ENCODE results near the gene KCNE1.
"Not testable (repeated sequence)": the region's sequence is repeated elsewhere in the genome, so short reads cannot be mapped to it uniquely, and the experiment has no call there.

The KCNE1 gene

GRCh38 chr21:34511787-34512455 lies at the start of gene KCNE1:
Gene KCNE1, minus strand, starts transcription at chr21:34512210. Its CDS starts 62,576 bp downstream, at chr21:34449634.
- no peak for DNase-seq (ENCODE audit: low read depth in 2 of 2)

DNA sequence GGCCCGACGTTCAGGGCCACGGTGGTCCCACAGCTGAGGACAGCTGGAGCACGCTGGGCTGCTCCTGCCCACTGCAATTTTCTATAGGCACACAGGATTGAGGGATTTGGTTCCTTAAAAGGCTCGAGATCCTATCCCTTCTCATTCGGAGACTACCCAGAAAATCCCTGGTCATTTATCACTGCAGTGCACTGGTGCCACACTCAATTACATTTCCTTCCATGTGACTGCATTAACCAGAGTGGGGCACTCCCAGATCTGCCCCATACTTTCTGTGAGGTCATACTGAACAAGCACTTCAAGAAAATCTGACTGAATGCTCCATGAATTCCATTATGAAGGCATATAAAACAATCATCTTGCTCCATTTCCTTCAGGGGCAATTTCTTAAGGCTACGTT lies 49.8 kb upstream of the KCNE1 start:
- DNase-seq (ENCODE audit: low read depth in 2 of 2) = no peak

DNA sequence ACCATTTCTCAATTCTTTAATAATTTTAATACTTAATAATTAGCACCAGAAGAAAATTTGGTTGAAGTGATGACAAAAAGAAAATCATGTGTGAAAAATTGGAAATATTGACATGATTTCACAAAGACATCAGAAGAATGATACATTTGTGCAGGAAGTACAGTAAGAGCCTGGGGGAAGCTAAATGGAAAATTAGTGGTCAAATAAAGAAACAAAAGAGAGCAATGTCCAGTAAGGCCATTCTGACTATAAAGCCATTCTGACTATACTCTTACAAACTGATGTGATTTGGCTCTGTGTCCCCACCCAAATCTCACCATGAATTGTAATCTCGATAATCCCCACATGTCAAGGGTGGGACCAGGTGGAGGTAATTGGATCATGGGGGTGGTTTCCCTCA lies 48.6 kb upstream of the KCNE1 start:
- no peak for DNase-seq (ENCODE audit: low read depth in 2 of 2)

GRCh38 chr21:34560021-34560420 lies 48.0 kb upstream of the KCNE1 start:
- no peak for DNase-seq (ENCODE audit: low read depth in 2 of 2)

DNA sequence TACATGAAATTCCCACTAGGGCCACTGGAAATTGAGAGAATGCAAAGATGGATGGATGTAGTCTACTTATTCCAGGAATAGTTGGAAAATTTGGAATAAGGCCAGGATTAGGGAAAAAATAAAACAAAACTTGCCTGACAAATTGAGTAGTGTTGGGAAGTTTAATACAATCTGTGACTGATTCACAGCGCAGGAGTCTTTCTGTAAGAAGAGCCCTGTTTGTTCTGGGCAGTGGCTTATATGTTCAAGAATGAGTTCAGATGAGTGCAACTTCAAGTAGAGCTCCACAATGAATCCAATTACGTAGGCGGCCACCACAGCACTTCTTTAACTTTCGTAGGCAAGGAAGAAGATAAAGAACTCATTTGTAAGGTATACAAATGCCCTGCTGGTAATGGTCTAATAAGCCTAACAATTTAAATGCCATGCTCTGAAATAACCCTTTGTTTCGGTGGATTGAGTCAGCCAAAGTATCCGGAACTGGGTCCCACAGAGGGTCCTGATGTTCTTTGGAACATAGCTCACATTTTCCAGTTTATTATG lies 47.1 kb upstream of the KCNE1 start:
- no peak for DNase-seq (ENCODE audit: low read depth in 2 of 2)

DNA sequence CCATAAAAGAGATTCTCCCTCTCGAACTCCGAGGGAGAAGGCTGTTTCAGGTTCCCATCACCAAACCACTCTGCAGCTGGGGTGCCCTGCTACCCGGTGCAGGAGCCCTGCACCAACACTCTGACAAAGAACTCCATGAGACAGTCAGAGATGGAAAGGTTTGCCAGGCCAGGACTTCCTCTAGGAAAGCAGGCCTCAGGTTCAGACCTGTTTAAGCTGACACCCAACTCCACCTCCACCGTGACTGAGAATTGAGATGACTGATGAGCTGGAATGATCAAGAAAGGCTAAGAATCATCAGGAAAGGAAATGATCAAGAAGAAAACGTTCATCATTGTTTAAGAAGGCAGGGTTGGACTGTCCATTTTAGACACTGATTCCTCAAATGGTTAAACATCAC lies 46.2 kb upstream of the KCNE1 start:
- DNase-seq (ENCODE audit: low read depth in 2 of 2) = no peak

- no peak for DNase-seq (ENCODE audit: low read depth in 2 of 2)
Measured at GRCh38 chr21:34557261-34557660, 45.3 kb upstream of the KCNE1 start.

DNA sequence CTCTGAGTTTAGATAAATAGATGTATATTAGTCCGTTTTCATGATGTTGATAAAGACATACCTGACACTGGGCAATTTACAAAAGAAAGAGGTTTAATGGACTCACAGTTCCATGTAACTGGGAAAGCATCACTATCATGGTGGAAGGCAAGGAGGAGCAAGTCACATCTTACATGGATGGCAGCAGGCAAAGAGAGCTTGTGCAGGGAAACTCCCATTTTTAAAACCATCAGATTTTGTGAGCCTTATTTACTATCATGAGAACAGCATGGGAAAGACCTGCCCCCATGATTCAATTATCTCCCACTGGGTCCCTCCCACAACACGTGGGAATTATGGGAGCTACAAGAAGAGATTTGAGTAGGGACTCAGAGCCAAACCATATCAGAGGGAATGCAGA lies 42.7 kb upstream of the KCNE1 start:
- DNase-seq (ENCODE audit: low read depth in 2 of 2) = not testable (repeated sequence)

GRCh38 chr21:34554227-34554626 lies 42.2 kb upstream of the KCNE1 start:
- DNase-seq (ENCODE audit: low read depth in 2 of 2) = no peak

DNA sequence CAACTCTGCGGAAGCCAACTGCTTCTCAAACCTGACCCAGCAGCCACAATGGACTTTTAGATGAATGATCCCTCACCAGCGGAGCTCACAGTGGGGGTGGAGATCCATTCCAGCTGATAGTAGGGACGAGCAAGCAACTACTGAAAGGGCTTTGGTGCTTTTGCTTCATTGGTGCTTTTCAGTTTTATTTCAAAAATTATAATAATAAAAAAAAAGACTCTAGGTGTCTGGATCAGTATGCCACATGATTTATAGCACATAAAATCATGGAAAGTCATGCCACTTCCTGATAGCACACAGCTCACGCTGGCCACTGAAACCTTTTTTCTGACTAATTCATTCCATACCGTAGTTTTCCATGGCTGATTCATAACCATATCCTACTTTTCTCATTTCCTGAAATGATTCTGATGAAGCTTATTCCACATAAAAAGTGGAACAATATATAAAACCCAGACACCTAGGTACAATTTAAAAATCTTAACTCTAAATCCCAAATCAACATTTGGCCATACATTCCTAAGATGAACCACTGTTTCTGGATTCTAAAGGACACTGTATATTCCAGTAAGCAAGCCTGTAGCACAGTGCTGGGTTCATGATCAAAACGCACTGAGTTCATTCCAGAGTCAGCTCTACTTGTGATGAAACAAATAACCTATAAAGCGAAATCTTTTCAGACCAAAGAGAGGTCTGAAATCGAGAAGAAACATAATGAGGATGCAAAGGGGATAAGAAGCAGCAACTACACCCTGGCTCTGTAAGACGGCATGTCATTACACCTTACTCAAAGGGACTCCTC lies 41.3 kb upstream of the KCNE1 start:
- DNase-seq (ENCODE audit: low read depth in 2 of 2) = no peak

DNA sequence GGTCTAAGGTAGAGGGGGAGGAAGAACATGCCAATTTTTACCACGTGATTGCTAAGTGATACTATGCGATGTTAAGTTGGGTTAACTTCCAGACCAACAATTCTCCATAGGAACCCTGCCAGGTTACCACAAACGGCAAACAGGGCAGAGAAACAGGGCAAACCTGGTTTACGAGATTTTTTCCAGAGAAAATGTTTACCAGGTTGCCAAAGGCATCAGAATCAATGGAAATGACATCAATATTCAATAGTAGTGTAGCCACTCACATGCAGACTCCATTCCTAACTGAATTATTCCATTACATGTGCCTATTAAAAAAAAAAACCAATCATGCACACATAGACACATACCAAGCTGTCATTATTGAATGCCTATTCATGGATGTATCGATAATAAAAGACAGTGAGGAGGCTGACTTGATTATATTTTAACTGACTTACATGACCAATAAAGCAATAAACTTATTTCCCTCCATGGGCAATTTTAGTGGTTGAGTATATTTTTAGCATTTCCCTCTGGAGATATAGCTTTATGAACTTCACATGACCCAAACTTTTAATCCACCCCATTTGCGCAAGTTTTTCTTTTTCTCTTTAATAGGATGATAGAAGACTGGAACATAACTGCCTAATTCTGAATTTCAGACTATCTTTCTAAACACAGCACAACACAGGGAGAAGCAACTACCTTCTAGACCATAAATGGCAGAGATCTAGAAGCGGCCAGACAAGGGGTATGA lies 40.5 kb upstream of the KCNE1 start:
- no peak for DNase-seq (ENCODE audit: low read depth in 2 of 2)

DNA sequence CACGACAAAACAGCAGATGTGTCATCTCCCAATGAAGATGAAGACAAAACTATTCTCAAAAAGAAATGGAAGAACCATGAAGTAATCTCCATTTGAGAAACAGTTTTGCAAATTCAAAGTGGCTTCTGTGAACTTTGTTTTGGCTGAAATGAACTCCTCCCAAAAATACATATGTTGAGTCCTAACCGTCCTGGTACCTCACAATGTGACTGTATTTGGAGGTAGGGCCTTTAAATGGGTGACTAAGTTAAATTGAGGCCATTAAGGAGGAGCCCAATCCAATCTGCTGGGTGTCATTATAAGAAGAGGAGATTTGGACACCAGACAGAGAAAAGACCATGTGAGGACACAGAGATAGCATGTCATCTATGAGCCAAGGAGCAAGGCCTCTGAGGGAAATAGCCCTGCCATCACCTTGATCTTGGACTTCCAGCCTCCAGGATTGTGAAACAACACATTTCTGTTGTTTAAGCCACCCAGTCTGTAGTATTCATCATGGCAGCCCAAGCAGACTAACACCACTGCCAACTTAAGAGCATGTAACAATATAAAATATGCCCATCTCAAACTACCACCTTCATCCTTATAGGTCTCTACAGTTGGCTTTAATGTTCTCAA lies 38.3 kb upstream of the KCNE1 start:
- no peak for DNase-seq (ENCODE audit: low read depth in 2 of 2)

- DNase-seq (ENCODE audit: low read depth in 2 of 2) = no peak
Measured at GRCh38 chr21:34548781-34549376, 36.9 kb upstream of the KCNE1 start.

DNA sequence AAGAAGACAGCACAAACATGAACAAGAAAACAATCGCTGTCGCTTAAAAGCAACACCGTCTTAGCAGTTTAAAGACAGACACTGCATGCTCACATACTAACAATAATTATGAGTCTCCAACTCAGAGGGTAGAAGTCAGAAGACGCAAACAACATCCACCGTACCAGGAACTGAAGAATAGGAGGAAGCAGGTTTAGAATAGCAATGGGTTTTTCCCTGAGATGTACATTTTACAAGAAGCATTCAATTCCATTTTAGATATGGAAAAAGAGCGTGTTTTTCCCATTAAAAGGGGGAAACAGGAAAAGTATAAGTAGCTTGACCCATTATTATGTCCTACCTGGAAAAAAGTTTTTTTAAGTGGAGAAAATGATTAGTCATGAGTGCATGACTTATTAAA lies 34.5 kb upstream of the KCNE1 start:
- DNase-seq (ENCODE audit: low read depth in 2 of 2) = no peak

DNA sequence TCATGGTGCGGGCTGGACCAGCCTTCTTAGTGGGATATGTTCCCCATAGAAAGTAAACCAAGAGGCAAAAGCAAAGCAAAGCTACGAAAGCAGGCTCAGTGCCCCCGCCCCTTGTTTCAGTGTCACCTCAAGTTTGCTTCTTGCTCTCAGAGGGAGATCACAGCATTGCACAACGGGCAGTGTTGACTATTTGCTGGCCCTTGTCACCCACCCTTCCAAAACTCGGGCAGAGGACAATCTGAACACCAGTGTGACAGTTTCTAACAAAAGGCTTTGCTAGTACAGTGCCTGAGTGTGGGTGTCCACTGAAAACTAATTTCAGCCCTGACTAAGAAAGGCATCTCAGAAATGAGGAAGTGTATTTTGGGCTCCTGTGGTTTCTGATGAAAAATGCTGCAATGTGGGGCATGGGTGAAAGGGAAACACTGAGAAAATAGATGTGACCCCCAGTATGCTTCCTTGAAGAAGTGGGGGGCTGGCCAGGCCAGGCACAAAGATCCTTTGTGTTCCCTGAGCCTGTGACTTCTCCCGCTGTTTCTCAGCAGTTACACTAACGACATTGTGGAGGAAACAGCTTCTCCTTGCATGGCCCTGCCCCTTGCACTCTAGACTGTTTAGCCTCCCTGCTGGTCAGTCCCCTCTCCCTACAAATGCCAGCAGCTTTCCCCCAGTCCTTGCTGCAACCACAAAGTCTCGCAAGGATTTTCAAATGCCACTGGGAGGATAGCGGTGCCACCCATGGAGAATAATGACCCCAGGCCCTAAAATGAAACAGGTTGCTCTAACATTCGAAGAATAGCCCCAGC lies 33.3 kb upstream of the KCNE1 start:
- no peak for DNase-seq (ENCODE audit: low read depth in 2 of 2)

DNA sequence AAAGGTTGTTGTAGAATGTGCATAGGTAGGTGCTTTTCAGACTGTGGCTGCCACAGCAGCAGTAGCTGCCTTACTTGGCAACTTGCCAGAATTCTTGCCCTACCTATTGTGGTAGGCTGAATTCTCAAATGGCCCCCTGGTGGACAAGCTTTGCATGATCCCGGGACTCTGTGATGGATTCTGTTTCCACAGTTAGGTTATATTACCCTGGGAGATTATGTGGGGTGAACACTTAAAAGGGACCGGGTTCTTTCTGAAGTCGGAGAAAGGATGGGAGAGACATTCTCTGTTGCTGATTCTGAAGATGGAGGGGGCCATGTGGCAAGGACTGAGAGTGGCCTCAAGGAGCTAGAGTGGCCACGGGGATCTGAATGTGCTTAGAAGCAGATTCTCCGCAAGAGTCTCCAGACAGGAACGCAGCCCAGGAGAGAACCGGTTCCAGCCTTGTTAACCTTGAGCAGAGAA lies 32.1 kb upstream of the KCNE1 start:
- peak in 1 of 2 donors; percentile 18 for DNase-seq (ENCODE audit: low read depth in 2 of 2)

- DNase-seq (ENCODE audit: low read depth in 2 of 2) = no peak
Measured at GRCh38 chr21:34543017-34543416, 31.0 kb upstream of the KCNE1 start.

GRCh38 chr21:34540206-34540605 lies 28.2 kb upstream of the KCNE1 start:
- DNase-seq (ENCODE audit: low read depth in 2 of 2) = no peak

DNA sequence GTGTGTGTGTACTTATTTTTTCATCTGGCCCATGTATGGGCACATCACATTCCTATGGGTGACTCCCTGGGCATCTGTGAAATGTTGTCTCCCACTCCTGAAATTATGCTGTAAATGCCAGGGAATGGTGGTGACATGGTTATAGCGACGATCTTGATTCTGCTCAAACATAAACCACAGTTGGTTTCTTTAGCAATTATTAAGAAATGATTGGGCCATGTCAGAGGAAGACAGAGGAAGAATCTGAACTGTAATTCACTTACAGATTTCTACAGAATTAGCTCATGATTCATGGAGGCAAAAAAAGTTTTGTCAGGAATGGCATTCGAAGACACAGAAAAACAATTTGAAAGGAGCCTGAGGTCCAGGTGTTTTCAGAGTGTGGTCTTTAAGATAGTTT lies 25.8 kb upstream of the KCNE1 start:
- DNase-seq (ENCODE audit: low read depth in 2 of 2) = no peak

DNA sequence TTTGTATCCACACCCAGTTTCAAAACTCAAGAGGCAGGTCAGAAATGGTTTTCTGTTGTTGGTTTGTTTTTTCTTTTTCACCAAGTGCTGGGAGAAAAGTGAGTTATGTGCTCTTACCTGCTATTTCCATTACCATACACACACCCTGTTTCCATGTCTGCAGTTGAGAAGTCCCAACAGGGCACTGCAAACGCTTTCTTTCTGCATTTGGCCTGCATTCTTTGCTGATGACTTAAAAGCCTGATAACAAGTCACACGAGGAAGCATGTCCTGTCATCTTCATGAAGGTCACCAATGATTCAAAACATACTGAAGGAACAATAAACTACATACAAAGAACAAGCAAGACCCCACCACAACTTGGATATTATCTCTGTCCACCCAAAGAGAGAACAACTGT lies 24.8 kb upstream of the KCNE1 start:
- DNase-seq (ENCODE audit: low read depth in 2 of 2) = no peak

GRCh38 chr21:34536311-34536710 lies 24.3 kb upstream of the KCNE1 start:
- no peak for DNase-seq (ENCODE audit: low read depth in 2 of 2)

Data from stimulated activated CD4-positive, alpha-beta T cell treated with anti-CD3 and anti-CD28 coated beads, Interleukin-1b, Interleukin-23, amount 100 ng/mL, for 1 hour (primary cell).